ENCODE results near the gene FAM149B1.
"Not testable (repeated sequence)": the region's sequence is repeated elsewhere in the genome, so short reads cannot be mapped to it uniquely, and the experiment has no call there.

The FAM149B1 gene

GRCh38 chr10:73229567-73229966 lies 61.6 kb downstream of the FAM149B1 start:
- no peak overlapping the region for H3K4me3 ChIP-seq (ENCODE audit: low read depth, low read length)

GRCh38 chr10:73232887-73233286 lies 65.0 kb downstream of the FAM149B1 start:
- no peak overlapping the region for H3K4me3 ChIP-seq (ENCODE audit: low read depth, low read length)

GRCh38 chr10:73233883-73234282 lies 66.0 kb downstream of the FAM149B1 start:
- H3K4me3 ChIP-seq (ENCODE audit: low read depth, low read length) = no peak overlapping the region

DNA sequence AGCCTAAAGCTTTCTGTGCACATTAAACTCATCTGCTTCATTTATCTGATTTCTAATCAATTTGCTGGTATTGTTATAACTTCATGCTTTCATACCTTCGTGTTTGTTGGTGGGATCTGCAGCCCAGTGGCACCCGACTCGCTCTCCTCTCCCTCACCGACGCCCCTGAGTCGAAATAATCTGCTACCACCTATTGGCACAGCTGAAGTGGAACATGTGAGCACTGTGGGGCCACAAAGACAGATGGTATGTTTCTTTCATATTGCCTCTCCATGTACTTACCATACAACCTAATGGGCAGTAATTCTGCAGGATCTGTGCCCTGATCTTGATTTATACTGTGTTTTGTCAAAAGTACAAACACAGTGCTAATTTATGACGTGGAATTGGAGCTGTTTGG lies 66.8 kb downstream of the FAM149B1 start:
- H3K4me3 ChIP-seq (ENCODE audit: low read depth, low read length) = no peak overlapping the region

- H3K4me3 ChIP-seq (ENCODE audit: low read depth, low read length) = no peak overlapping the region
These were observed 71.2 kb downstream of the FAM149B1 start for GRCh38 chr10:73238990-73239566.

DNA sequence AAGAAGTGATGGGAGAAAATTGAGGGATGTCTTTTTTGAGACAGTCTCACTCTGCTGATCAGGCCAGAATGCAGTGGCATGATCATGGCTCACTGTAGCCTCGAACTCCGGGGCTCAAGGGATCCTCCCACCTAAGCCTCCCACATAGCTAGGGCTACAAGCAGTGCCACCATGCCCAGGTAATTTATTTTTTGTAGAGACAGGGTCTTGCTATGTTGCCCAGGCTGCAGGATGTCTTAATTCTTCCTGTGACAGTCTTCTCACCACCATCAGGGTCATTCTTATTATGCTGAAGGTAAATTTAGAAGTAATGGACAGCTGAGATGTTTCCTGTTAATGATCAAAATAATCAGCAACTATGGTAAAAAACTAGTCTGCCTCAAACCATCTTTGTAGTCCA lies 72.0 kb downstream of the FAM149B1 start:
- H3K4me3 ChIP-seq (ENCODE audit: low read depth, low read length) = no peak overlapping the region

- no peak overlapping the region for H3K4me3 ChIP-seq (ENCODE audit: low read depth, low read length)
These were observed 77.1 kb downstream of the FAM149B1 start for GRCh38 chr10:73244866-73245477.

DNA sequence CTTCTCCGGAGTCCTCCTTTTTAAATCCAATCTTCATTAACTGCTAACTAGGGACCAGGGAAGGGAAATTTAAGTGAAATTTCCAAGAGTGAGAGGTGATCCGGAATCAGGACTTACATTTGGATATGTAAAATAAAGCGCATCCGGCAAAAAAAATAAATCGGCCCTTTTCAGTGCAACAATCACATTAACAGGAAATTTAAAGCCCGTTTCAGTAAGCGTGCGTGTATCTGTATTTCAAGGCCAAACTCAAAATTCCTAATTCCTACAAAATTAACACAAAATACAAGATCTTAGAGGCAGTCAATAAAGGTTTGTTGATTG lies 78.4 kb downstream of the FAM149B1 start:
- H3K4me3 ChIP-seq (ENCODE audit: low read depth, low read length) = peak overlapping the region; percentile 91

DNA sequence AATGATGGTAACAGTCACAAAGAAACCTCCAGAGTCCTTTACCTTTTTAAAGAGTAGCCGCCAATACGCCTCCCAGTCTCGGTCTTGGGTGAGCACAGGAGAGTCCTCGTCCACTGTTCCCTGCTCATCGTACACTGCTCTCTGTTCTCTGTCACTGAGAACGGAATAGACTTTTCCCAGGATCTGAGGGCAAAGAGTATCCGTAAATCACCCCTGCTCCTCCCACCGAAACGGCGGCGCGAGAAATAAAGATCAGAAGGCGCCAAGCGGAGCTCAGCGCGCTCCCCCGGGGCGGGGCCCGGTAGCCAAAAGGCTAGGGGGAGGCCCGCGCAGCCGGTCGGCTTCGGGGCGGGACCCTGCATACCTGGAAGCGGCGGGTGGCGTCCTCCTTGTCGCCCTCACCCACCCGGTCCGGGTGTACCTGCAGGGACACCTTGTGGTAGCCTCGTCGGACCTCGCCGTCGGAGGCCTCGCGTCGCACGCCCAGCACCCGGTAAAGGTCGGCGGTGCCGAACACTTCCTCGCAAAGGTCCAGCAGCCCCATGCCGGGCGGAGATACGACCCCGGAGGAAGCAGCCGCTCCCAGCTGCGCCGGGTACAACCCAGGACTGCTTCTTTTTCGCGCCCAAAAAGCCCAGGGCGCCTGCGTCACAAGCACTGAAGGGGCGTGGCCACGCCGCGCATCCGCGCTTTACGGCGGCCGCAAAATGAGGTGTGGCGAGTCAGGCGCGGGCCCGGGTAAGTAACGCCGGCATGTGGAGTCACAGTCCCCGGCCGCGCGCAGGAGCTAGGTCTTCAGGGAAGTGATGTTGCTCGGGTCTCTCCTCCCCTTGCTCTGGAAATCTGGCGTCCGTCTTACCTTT lies 79.0 kb downstream of the FAM149B1 start, which contains the start of gene DNAJC9:
TSS of gene DNAJC9 (minus strand) at position 610 of the 863 bp plus-strand sequence. CDS start at position 544, 66 bp downstream.
- peak within 1 kb of the TSS; percentile 91 for H3K4me3 ChIP-seq (ENCODE audit: low read depth, low read length)

- H3K4me3 ChIP-seq (ENCODE audit: low read depth, low read length) = peak overlapping the region; percentile 91
These were observed 79.8 kb downstream of the FAM149B1 start for GRCh38 chr10:73247509-73248258.

GRCh38 chr10:73248259-73248724 lies 80.4 kb downstream of the FAM149B1 start:
- no peak overlapping the region for H3K4me3 ChIP-seq (ENCODE audit: low read depth, low read length)

DNA sequence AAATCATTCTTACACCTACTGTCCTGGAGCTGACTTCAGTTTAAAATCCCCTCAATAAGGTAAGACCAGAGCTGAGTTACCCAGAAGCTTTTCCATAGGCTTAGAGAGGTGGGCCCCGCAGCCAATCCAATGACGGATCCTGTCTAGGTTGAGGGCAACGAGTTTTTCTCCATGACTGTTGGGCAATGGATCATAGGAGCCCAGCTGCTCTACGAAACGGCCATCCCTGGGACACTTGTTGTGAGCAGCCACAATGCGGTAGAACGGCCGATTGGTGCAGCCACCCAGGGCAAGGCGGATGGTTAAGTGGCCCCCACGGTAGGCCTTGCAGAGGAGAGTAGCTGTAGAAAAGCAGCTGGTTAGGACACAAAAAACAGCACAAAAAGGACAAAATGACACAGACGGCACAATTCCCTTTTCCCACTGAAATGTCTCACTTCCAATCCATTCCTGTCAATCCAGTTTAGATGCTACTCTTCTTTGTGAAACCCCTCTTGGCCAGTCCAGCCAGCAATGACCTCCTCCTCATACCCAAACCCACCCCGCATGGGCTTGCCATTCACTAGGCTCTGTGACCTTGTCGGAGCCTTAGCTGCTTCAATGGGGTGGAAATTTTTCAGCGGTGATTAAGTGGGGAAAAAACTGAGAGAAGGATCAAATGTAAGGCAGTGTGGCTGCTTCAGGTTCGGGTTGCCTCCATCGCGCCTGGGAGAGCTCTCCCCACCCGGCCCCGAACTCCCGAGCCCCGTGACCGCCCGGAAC lies 83.9 kb downstream of the FAM149B1 start:
- peak overlapping the region; percentile 99 for H3K4me3 ChIP-seq (ENCODE audit: low read depth, low read length)

- peak within 1 kb of the TSS; percentile 99 for H3K4me3 ChIP-seq (ENCODE audit: low read depth, low read length)
These were observed 84.7 kb downstream of the FAM149B1 start, which contains the start of gene MRPS16 for GRCh38 chr10:73252445-73253224. Gene MRPS16, minus strand, starts transcription at chr10:73252644. Its CDS starts 162 bp downstream, at chr10:73252482.

DNA sequence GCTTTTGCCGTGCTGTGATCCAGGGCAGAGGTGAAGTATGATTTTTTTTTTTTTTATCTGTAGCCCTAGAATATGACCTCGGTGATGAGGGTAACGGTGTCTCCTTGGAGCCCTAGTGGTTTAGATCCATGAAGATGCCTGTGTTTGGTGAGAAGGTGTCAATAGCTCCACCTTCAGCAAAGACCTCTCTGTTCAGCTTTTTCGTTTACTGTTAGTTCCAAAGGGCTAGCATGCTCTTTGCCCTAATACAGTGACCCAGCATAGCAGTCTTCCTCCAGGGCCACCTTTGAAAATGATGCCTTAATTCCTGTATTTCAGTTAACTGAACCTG lies 85.3 kb downstream of the FAM149B1 start:
- peak overlapping the region; percentile 99 for H3K4me3 ChIP-seq (ENCODE audit: low read depth, low read length)

DNA sequence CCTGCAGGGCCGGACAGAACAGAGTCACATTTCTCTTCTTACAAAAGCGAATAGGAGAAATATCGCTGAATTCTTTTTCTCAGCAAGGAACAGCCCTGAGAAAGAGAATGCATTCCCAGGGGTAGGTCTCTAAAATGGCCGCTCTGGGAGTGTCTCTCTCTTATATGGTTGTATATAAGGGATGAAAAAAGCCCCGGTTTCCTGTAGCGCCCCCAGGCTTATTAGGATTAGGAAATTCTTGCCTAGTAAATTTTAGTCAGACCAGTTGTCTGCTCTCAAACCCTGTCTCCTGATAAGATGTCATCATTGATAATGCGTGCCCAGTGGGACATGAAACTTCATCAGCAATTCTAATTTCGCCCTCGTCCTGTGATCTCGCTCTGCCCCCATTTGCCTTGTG lies 90.7 kb downstream of the FAM149B1 start:
- H3K4me3 ChIP-seq (ENCODE audit: low read depth, low read length) = not testable (repeated sequence)

DNA sequence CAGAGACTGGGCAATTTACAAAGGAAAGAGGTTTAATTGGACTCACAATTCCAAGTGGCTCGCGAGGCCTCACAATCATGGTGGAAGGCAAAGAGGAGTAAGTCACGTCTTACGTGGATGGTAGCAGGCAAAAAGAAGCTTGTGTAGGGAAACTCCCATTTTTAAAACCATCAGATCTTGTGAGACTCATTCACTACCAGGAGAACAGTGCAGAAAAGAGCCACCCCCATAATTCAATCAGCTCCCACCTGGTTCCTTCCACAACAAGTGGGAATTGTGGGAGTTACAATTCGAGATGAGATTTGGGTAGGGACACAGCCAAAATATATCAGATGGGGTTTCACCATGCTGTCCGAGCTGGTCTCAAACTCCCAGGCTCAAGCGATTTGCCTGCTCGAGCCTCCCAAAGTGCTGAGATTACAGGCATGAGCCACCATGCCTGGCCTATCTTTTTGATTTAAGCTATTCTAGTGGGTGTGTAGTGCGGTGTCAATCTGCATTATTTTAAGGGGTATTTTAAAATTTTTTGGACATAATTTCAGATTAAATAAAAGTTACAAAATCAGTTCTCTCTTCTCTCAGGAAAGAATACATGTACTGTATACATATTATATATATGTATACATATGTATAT lies 93.6 kb downstream of the FAM149B1 start:
- H3K4me3 ChIP-seq (ENCODE audit: low read depth, low read length) = no peak overlapping the region

- no peak overlapping the region for H3K4me3 ChIP-seq (ENCODE audit: low read depth, low read length)
These were observed 94.3 kb downstream of the FAM149B1 start for GRCh38 chr10:73262105-73262730.

DNA sequence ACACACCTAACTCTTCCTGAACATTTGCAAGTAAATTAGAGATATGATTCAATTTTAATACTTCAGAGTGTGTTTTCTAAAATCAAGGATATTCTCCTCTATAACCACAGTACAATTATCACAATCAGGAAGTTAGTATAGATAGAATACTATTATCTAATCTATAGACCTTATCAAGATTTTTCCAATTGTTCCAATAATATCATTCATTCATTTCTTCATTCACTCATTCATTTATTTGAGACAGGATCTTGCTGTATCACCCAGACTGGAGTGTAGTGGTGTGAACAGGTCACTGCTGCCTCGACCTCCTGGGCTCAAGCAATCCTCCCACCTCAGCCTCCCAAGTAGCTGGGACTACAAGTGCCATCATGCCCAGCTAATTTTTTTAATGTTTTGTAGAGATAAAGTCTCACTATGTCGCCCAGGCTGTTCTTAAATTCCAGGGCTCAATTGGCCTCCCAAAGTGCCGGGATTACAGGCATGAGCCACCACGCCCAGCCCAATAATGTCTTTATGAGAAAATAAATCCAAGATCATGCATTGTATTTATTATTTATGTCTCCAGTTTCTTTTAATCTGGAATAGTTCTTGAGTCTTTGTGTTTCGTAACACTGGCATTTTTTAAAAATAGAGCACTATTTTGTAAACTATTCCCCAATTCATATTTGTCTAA lies 95.1 kb downstream of the FAM149B1 start:
- no peak overlapping the region for H3K4me3 ChIP-seq (ENCODE audit: low read depth, low read length)

Measured in iPS-11a (cell line).